ENCODE data around the gene ZBTB7C. TPM values are rescaled to one million over a fixed set of nuclear protein-coding genes. Genes with fewer than 3 reads are reported as not detected.

Gene ZBTB7C
- total and polyA plus RNA-seq, 2 of the 8 experiments (the other 6 are each of a cell fraction or from before 2014, with no cell fraction given), result 0.15 to 0.45 TPM

DNA sequence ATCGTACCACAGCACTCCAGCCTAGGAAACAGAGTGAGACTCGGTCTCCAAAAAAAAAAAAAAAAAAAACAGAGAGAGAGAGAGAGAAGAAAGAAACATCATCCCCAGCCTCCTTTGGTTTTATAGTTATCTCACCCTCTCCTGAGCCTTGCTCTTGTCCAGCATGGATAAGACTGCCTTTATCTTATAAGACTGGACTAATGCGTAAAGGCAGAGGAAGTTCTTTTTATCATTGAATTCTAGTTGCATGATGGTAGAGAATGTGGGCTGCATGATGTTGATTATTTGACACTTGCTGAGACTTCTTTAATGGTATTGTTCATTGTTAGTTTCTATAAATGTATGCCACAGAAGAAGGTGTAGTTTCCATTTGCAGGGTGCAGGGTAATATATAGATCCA is 124.4 kb downstream of the ZBTB7C start:
- H3K56ac ChIP-seq (replicated peaks; ENCODE audit: insufficient read length, low read depth, low read length), result no peak overlapping the region
- CTCF ChIA-PET (ENCODE audit: partially characterized antibody), result interaction anchor here (2.8 kb wide), 1 partner anchor 10 kb away, joined by 9 read pairs; no protein-coding TSS in a partner anchor
- DNase-seq (ENCODE audit: low read depth in 1 of 2, low spot score in 2 of 2), result no peak
- TF ChIP-seq NRF1 (IDR thresholded peaks at IDR 0.05; ENCODE audit: low read depth, low read length) (no peak), GTF2F1 (IDR thresholded peaks at IDR 0.05; ENCODE audit: borderline replicate concordance, low read depth, low read length) (no peak), CBX8 (IDR thresholded peaks at IDR 0.05; ENCODE audit: borderline replicate concordance, low read depth, low read length) (no peak), ZNF274 (IDR thresholded peaks at IDR 0.05; ENCODE audit: borderline replicate concordance, extremely low read depth, low read length) (no peak), BRCA1 (IDR thresholded peaks at IDR 0.05; ENCODE audit: low read depth, low read length) (no peak), CEBPB (IDR thresholded peaks at IDR 0.05; ENCODE audit: low read depth, low read length) (no peak), E2F6 (IDR thresholded peaks at IDR 0.05) (no peak), EGR1 (IDR thresholded peaks at IDR 0.05; ENCODE audit: borderline replicate concordance, low read depth, low read length) (no peak), POLR2AphosphoS5 (IDR thresholded peaks at IDR 0.05; ENCODE audit: low read depth, low read length) (no peak), MAFK (IDR thresholded peaks at IDR 0.05; ENCODE audit: low read depth, low read length) (no peak), CHD2 (IDR thresholded peaks at IDR 0.05; ENCODE audit: low read length) (no peak), SAP30 (IDR thresholded peaks at IDR 0.05; ENCODE audit: insufficient read depth, insufficient replicate concordance, low read length) (no peak), RAD21 (IDR thresholded peaks at IDR 0.05 in 1 of 2, conservative IDR thresholded peaks at IDR 0.05 in 1 of 2; ENCODE audit: low read depth in 2 of 2, low read length in 2 of 2) (no peak)
- TF ChIP-seq, protein P1, sequence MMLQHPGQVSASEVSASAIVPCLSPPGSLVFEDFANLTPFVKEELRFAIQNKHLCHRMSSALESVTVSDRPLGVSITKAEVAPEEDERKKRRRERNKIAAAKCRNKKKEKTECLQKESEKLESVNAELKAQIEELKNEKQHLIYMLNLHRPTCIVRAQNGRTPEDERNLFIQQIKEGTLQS (IDR thresholded peaks at IDR 0.05; ENCODE audit: insufficient read depth, low read depth, low read length), result no peak

More for the DNA sequence above, 124.4 kb downstream of the ZBTB7C start:
- Histone ChIP-seq H3K27ac (ENCODE audit: low read depth, low read length) (no peak overlapping the region), H2BK20ac (ENCODE audit: low read length) (no peak overlapping the region), H2AFZ (ENCODE audit: low read length) (no peak overlapping the region), H3K79me1 (ENCODE audit: low read depth, low read length) (no peaks in the 10 kb centered on the region), H4K8ac (ENCODE audit: extremely low read depth, insufficient read depth, low read length) (no peak overlapping the region), H3K9ac (replicated peaks in 1 of 4; ENCODE audit: extremely low read depth in 1 of 4, low read depth in 3 of 4, low read length in 3 of 4) (no peak overlapping the region), H4K91ac (replicated peaks; ENCODE audit: insufficient read length, low read length) (no peak overlapping the region), H3K4ac (replicated peaks; ENCODE audit: insufficient read length, low read depth, low read length) (no peak overlapping the region), H2BK120ac (replicated peaks; ENCODE audit: low read depth, low read length) (no peak overlapping the region), H2BK15ac (ENCODE audit: low read length) (no peak overlapping the region), H4K20me1 (replicated peaks in 1 of 2; ENCODE audit: control insufficient read depth in 1 of 2, insufficient read depth in 2 of 2, low read length in 2 of 2) (no peaks in the 10 kb centered on the region), H3K23me2 (ENCODE audit: low read depth, low read length) (no peaks in the 10 kb centered on the region), H3K4me2 (ENCODE audit: insufficient read depth in 1 of 2, low read depth in 2 of 2, low read length in 2 of 2) (no peak overlapping the region), H4K5ac (ENCODE audit: insufficient read length, low read depth, low read length) (no peak overlapping the region), H3K14ac (ENCODE audit: insufficient read length) (no peak overlapping the region), H3K36me3 (ENCODE audit: control insufficient read depth in 2 of 4, insufficient read depth in 4 of 4, low read length in 3 of 4) (no peaks in the 10 kb centered on the region), H2BK12ac (ENCODE audit: low read depth, low read length) (no peak overlapping the region), H3K4me1 (replicated peaks in 1 of 4; ENCODE audit: control insufficient read depth in 3 of 4, insufficient read depth in 4 of 4, low read length in 3 of 4) (no peaks in the 10 kb centered on the region), H3K27me3 (replicated peaks in 1 of 4; ENCODE audit: control insufficient read depth in 3 of 4, extremely low read depth in 1 of 4, insufficient read depth in 3 of 4, low read length in 3 of 4) (no peaks in the 10 kb centered on the region), H3K23ac (ENCODE audit: insufficient read length) (no peak overlapping the region), H2BK5ac (ENCODE audit: low read depth, low read length) (no peak overlapping the region), H3K4me3 (ENCODE audit: extremely low read depth in 1 of 4, insufficient read depth in 2 of 4, low read depth in 3 of 4, low read length in 4 of 4) (no peak overlapping the region), H3K18ac (ENCODE audit: extremely low read depth, low read length) (no peak overlapping the region), H3K79me2 (ENCODE audit: control insufficient read depth in 1 of 2, insufficient read depth in 2 of 2, low read length in 2 of 2) (no peaks in the 10 kb centered on the region), H3K9me3 (ENCODE audit: insufficient read depth in 2 of 2, low read depth in 1 of 2, low read length in 1 of 2) (no peaks in the 10 kb centered on the region), H2AK5ac (ENCODE audit: low read depth, low read length) (no peak overlapping the region)
- POLR2A ChIA-PET (ENCODE audit: partially characterized antibody), result no interaction called here
- WGBS, 2 experiments (ENCODE audit: extremely low coverage in 1 of 2, insufficient coverage in 1 of 2, insufficient read length in 1 of 2, insufficient replicate concordance in 2 of 2, low coverage in 1 of 2, low lambda C conversion rate in 2 of 2, missing lambda C conversion rate in 1 of 2), result 100% methylated on average over 1 of the region's 3 CpGs; no CpG with 5 or more reads in 1 of the 2 experiments
- FAIRE-seq, result no peak
